HG03060 (cell line): ENCODE results near the gene TSC2.

Experiments
- ATAC-seq: cut with Tn5 transposase; IDR thresholded peaks from one replicate; pipeline ENCODE4 v1.9.1; 2021; ENCODE audit warnings: low read depth, moderate number of reproducible peaks; ENCODE audit not compliant: unreplicated experiment

The TSC2 gene

GRCh38 chr16:2083876-2084780 is 36.3 kb downstream of the TSC2 start:
- ATAC-seq, result no peak

DNA sequence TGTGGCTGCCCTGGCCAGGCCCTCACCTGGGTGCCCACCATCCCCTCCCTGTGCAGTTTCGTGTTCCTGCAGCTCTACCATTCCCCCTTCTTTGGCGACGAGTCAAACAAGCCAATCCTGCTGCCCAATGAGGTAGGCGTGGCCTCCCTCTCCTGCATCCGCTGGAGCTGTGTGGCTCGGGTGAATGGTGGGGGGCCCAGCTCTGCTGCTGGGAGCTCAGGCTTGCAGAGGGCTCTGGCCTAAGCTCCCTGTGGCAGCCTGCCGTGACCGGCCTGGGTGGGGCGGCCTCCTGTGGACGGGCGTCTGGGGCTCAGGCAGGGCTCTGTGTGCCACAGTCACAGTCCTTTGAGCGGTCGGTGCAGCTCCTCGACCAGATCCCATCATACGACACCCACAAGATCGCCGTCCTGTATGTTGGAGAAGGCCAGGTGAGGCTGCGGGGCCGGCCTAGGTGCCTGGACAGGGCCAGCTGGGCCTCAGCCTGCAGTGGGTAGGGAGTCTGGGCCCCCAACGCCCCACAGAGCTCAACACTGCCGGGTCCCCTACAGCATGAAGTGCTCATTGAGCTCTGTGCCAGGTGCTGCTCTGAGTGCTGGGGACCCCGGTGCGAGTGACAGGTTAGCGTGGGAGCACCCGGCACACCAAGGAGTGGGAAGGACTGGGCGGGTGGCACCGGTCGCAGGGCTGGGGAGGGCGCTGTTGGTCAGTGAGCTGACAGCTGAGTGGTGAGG is 37.3 kb downstream of the TSC2 start:
- ATAC-seq, result no peak

DNA sequence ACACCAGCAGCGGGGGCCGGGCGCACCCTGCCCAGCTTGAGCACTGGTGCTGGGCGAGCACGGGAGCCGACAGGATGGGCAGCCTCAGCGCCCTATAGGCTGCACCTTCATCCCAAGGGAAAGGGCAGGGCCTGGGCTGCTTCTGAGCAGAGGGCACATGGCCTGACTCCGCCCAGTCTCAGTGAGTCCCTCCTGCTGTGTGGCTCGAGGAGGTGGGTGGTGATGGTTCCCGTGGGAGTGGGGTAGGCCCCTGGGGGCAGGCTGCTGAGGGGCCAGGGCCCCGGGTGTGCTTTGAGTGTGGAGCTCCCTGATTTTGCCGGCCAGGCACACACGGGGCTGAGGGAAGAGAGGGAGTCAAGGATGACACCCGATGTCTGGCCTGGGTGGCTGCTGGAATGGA is 37.9 kb downstream of the TSC2 start:
- ATAC-seq, result no peak

DNA sequence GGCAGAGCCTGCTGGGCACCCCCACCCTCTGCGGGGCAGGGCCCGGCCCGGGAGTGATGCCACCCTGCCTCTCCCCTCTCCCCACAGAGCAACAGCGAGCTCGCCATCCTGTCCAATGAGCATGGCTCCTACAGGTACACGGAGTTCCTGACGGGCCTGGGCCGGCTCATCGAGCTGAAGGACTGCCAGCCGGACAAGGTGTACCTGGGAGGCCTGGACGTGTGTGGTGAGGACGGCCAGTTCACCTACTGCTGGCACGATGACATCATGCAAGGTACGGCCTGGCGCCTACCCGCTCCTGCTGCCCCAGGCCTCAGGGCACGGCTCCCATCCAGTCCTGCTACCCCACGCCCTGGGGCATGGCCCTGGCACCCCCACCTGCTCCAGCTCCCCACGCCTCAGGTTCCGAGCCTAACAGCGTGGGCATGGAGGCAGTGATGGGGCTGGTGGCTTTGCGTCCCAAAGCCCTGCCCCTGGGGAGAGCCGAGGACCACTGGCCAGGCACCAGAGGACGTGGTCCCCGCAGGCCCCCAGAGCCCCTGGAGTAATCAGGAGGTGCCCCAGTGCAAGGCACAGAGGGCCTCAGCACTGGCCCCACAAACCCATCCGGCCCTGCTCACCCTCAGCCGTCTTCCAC is 38.4 kb downstream of the TSC2 start:
- no peak for ATAC-seq

- ATAC-seq, result no peak
These were observed 39.3 kb downstream of the TSC2 start for GRCh38 chr16:2086812-2087747.

DNA sequence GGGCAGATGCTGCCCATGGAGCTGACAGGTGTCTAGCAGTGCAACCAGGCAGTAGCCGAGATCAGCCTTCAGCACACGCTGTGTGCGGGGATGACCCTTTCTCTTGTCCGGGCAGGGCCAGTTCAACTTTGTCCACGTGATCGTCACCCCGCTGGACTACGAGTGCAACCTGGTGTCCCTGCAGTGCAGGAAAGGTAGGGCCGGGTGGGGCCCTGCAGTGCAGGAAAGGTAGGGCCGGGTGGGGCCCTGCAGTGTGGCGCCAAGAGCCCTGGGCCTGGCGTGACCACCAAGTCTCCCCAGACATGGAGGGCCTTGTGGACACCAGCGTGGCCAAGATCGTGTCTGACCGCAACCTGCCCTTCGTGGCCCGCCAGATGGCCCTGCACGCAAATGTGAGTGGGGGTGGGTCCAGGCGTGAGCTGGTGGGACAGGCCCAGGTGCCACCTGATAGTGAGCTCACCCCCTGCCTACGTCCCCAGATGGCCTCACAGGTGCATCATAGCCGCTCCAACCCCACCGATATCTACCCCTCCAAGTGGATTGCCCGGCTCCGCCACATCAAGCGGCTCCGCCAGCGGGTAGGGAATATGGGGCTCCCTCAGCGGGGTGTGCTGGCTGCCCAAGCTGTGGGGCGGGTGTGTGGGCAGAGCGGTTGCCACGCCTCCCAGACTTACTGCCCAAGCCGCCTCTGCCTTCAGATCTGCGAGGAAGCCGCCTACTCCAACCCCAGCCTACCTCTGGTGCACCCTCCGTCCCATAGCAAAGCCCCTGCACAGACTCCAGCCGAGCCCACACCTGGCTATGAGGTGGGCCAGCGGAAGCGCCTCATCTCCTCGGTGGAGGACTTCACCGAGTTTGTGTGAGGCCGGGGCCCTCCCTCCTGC is 40.2 kb downstream of the TSC2 start:
- no peak for ATAC-seq

- no peak for ATAC-seq
These were observed 41.1 kb downstream of the TSC2 start for GRCh38 chr16:2088759-2089358.

GRCh38 chr16:2089706-2090480 is 42.1 kb downstream of the TSC2 start:
- ATAC-seq, result no peak

DNA sequence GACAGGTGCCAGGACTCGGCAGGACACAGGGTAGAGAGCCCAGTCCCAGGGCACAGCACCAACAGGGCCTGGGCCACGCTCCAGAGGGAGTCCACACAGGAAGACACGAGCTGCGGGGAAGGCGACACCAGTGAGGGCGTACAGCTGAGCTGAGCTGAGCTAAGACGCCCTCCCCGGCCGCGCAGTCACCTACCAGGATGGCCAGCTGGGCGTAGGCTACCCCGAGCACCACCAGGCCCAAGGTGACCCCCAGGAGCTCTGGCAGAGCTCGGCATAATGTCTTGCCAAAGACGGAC is 42.6 kb downstream of the TSC2 start:
- ATAC-seq, result no peak

- ATAC-seq, result no peak
These were observed 43.2 kb downstream of the TSC2 start for GRCh38 chr16:2090777-2091546.

GRCh38 chr16:2091547-2092255 is 43.9 kb downstream of the TSC2 start:
- no peak for ATAC-seq

- no peak for ATAC-seq
These were observed 44.5 kb downstream of the TSC2 start for GRCh38 chr16:2092256-2092620.

GRCh38 chr16:2092866-2093265 is 45.1 kb downstream of the TSC2 start:
- no peak for ATAC-seq

DNA sequence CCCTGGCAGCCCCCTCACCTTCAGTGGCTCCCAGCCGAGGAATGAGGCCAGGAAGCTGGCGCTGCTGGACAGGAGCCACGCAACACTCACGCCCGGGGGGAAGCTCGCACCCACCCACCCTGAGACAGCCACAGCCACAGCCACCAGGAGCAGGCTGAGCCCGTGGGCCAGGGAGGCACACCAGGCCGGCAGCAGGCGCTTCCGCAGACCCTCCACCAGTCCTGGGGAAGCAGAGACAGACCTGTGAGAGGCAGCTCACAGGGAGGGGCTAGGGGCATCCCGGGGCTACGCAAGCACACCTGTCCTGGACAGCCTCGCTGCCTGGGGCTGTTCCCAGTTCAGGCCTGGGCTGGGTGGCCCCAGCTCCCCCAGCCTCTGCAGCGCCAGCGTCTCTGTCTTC is 46.0 kb downstream of the TSC2 start:
- ATAC-seq, result no peak

DNA sequence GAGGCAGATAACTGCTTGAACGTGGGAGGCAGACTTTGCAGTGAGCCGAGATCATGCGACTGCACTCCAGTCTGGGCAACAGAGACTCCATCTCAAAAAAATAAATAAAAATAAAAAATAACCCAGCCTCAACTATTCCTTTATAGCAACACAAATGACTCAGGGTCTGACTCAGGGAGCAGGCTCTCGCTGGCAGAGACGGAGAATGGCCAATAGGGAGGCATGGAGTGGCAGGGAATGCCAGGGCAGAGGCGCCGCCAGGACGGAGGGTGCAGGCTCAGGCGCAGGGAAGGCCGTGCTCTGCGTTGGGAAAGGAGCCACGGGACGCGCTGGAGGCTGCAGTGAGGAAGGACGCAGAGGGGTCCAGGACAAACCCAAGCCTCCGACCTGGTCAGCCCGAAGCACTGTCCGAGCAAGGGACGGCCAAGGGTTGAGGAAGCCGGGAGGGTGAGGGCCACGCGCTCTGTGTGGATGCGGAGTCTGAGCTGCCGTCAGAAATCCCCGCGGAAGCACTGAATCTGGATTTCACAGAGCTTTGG is 47.6 kb downstream of the TSC2 start:
- ATAC-seq, result no peak

GRCh38 chr16:2095918-2096582 is 48.3 kb downstream of the TSC2 start:
- no peak for ATAC-seq
